ENCODE results near the gene RHBDL1. TPM values are rescaled to one million over a fixed set of nuclear protein-coding genes. Genes with fewer than 3 reads are reported as not detected.
A peak's percentile ranks its signal among the peaks of the same experiment; 100 is the strongest.

RHBDL1 gene
- total and polyA plus RNA-seq, 9 of the 15 experiments (the other 6 are each of a cell fraction or from before 2014, with no cell fraction given), result 0.03 to 5.6 (median 1.3) TPM; not detected in 1

- TF ChIP-seq ZBTB11 (CRISPR knock-in tag; IDR thresholded peaks at IDR 0.05) (0 out of 6 replicates have a peak, but pooled peaks of 1 of the 3 experiments have one; percentile 3), RHOXF2B (CRISPR knock-in tag; conservative IDR thresholded peaks at IDR 0.05) (no peak), JUNB (CRISPR knock-in tag; conservative IDR thresholded peaks at IDR 0.05) (no peak), NR2C1 (IDR thresholded peaks at IDR 0.05) (no peak), NR2C1 (tag; IDR thresholded peaks at IDR 0.05) (no peak), SAFB2 (IDR thresholded peaks at IDR 0.05; ENCODE audit: borderline replicate concordance, low read depth, low read length, severe bottlenecking) (no peak), KDM5B (IDR thresholded peaks at IDR 0.05; ENCODE audit: insufficient replicate concordance, low read depth, low read length) (no peak), SAFB (IDR thresholded peaks at IDR 0.05; ENCODE audit: borderline replicate concordance, low read depth, low read length) (no peak), L3MBTL2 (IDR thresholded peaks at IDR 0.05) (peak; percentile 73), THRB (CRISPR knock-in tag; conservative IDR thresholded peaks at IDR 0.05) (no peak), ZNF282 (CRISPR knock-in tag; IDR thresholded peaks at IDR 0.05) (no peak), CBFB (CRISPR knock-in tag; IDR thresholded peaks at IDR 0.05) (no peak), CEBPG (CRISPR knock-in tag; IDR thresholded peaks at IDR 0.05) (no peak), CEBPG (tag; conservative IDR thresholded peaks at IDR 0.05 in 1 of 2, IDR thresholded peaks at IDR 0.05 in 1 of 2) (no peak), DMBX1 (CRISPR knock-in tag; IDR thresholded peaks at IDR 0.05; ENCODE audit: borderline replicate concordance) (no peak)
- TF ChIP-seq, protein P1, sequence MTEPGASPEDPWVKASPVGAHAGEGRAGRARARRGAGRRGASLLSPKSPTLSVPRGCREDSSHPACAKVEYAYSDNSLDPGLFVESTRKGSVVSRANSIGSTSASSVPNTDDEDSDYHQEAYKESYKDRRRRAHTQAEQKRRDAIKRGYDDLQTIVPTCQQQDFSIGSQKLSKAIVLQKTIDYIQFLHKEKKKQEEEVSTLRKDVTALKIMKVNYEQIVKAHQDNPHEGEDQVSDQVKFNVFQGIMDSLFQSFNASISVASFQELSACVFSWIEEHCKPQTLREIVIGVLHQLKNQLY (CRISPR knock-in tag; conservative IDR thresholded peaks at IDR 0.05), result no peak
- TF ChIP-seq, protein P2, sequence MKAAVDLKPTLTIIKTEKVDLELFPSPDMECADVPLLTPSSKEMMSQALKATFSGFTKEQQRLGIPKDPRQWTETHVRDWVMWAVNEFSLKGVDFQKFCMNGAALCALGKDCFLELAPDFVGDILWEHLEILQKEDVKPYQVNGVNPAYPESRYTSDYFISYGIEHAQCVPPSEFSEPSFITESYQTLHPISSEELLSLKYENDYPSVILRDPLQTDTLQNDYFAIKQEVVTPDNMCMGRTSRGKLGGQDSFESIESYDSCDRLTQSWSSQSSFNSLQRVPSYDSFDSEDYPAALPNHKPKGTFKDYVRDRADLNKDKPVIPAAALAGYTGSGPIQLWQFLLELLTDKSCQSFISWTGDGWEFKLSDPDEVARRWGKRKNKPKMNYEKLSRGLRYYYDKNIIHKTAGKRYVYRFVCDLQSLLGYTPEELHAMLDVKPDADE (conservative IDR thresholded peaks at IDR 0.05; ENCODE audit: control insufficient read depth, low read depth, low read length), result no peak
These were observed 39.3 kb downstream of the RHBDL1 start, which contains the start of gene METRN (continued) for GRCh38 chr16:714558-715476.

Measured in K562 (cell line).